Keratinocyte (primary cell): Measurements from ENCODE around the gene FFAR2. TPM values are rescaled to one million over a fixed set of nuclear protein-coding genes. Genes with fewer than 3 reads are reported as not detected.

Source experiments
- DNase-seq: peaks from one replicate; pipeline ENCODE4 v3.0.0-alpha.2; 2011; ENCODE audit warnings: low read depth, missing footprints, low spot score
- FAIRE-seq: peaks from 2 replicates; lab custom pipeline; 2011; peaks lifted over from hg19 to GRCh38; lab: Jason Lieb, UNC
- H2AFZ ChIP-seq: 2 replicates; pipeline ENCODE4 v1.6.0; 2012; ENCODE audit warnings: low read length, control low read depth, inconsistent platforms; ENCODE audit not compliant: control insufficient read depth
- H3K27ac ChIP-seq: 2 replicates; pipeline ENCODE4 v1.5.1; 2011; ENCODE audit warnings: low read length; ENCODE audit not compliant: control insufficient read depth, insufficient read depth
- H3K27me3 ChIP-seq: 3 replicates; pipeline ENCODE4 v1.6.0; 2011; ENCODE audit warnings: low read length; ENCODE audit not compliant: control insufficient read depth, insufficient read depth; ENCODE audit errors: extremely low read depth
- H3K36me3 ChIP-seq, 2 experiments: 2 replicates in 1 of 2; 3 replicates in 1 of 2; pipeline ENCODE4 v1.5.1; 2011; ENCODE audit warnings: low read length in 2 of 2, mild to moderate bottlenecking in 1 of 2; ENCODE audit not compliant: control insufficient read depth in 2 of 2, insufficient read depth in 2 of 2; ENCODE audit errors: extremely low read depth in 1 of 2
- H3K4me1 ChIP-seq: 3 replicates; pipeline ENCODE4 v1.5.1; 2011; ENCODE audit warnings: low read length; ENCODE audit not compliant: control insufficient read depth, insufficient read depth; ENCODE audit errors: extremely low read depth
- H3K4me2 ChIP-seq: 3 replicates; pipeline ENCODE4 v1.6.0; 2011; ENCODE audit warnings: low read depth, low read length; ENCODE audit not compliant: control insufficient read depth, insufficient read depth; ENCODE audit errors: extremely low read depth
- H3K4me3 ChIP-seq, 3 experiments: fragments of 200-600 bp in 1 of 3; sonication (generic) in 1 of 3; 2 replicates in 2 of 3; 3 replicates in 1 of 3; pipeline ENCODE4 v1.5.1; 2011 to 2016; ENCODE audit warnings: low read length in 3 of 3, mild to moderate bottlenecking in 3 of 3, control low read depth in 2 of 3, inconsistent platforms in 1 of 3, low read depth in 1 of 3, mixed read lengths in 1 of 3, mixed run types in 1 of 3, moderate library complexity in 1 of 3; ENCODE audit not compliant: control insufficient read depth in 2 of 3, insufficient read depth in 2 of 3; ENCODE audit errors: extremely low read depth in 1 of 3
- H3K79me2 ChIP-seq: 2 replicates; pipeline ENCODE4 v1.6.0; 2012; ENCODE audit warnings: low read length; ENCODE audit not compliant: control insufficient read depth, insufficient read depth
- H3K9ac ChIP-seq: 3 replicates; pipeline ENCODE4 v1.6.0; 2011; ENCODE audit warnings: low read length; ENCODE audit not compliant: control insufficient read depth, insufficient read depth; ENCODE audit errors: extremely low read depth
- H3K9me1 ChIP-seq: 3 replicates; pipeline ENCODE4 v1.6.0; 2011; ENCODE audit warnings: low read length; ENCODE audit not compliant: control insufficient read depth, insufficient read depth; ENCODE audit errors: extremely low read depth
- H3K9me3 ChIP-seq: 2 replicates; pipeline ENCODE4 v1.5.1; 2012; ENCODE audit warnings: low read depth, low read length; ENCODE audit not compliant: control insufficient read depth
- H4K20me1 ChIP-seq: 3 replicates; pipeline ENCODE4 v1.6.0; 2011; ENCODE audit warnings: low read length; ENCODE audit not compliant: control insufficient read depth, insufficient read depth; ENCODE audit errors: extremely low read depth
- CTCF ChIP-seq, 3 experiments: IDR thresholded peaks in 1 of 3; conservative IDR thresholded peaks in 1 of 3; optimal IDR thresholded peaks in 1 of 3; 2 replicates in 2 of 3; 3 replicates in 1 of 3; pipeline versions ENCODE3 to v1.5.1; 2011; ENCODE audit warnings: low read length in 3 of 3, mild to moderate bottlenecking in 3 of 3, moderate library complexity in 2 of 3, control low read depth in 1 of 3, inconsistent platforms in 1 of 3; ENCODE audit not compliant: insufficient read depth in 2 of 3; ENCODE audit errors: extremely low read depth in 1 of 3
- EZH2 ChIP-seq: IDR thresholded peaks from one replicate; pipeline ENCODE4 v1.6.1; 2012; ENCODE audit warnings: inconsistent platforms, mild to moderate bottlenecking, low read length, moderate library complexity
- dilution Hi-C: fragments of 300-500 bp; cut with MboI; formaldehyde crosslinking; loops from one replicate; pipeline ENCODE4 v1.7.0; 2020; ENCODE audit warnings: low sequenced_read_pairs; ENCODE audit not compliant: extremely low pct_ligation_motif_present
- polyA plus RNA-seq, 5 experiments: library from polyadenylated mRNA; depleted of rRNA in 3 of 5; stranded (reverse) in 3 of 5; stranded (forward) in 1 of 5; unstranded in 1 of 5; fragments of >200 nt; gene quantifications; 1 replicate in 1 of 5; 2 replicates in 3 of 5; 3 replicates in 1 of 5; pipeline versions ENCODE4 v1.2.1 to v1.2.3, GENCODE V29; 2011 to 2012; ENCODE audit warnings: missing spikeins in 2 of 5, low read depth in 1 of 5, low replicate concordance in 1 of 5

The FFAR2 gene
- polyA plus RNA-seq, 1 donor (not counting 4 experiments of a cell fraction or from before 2014, with no cell fraction given): not detected

DNA sequence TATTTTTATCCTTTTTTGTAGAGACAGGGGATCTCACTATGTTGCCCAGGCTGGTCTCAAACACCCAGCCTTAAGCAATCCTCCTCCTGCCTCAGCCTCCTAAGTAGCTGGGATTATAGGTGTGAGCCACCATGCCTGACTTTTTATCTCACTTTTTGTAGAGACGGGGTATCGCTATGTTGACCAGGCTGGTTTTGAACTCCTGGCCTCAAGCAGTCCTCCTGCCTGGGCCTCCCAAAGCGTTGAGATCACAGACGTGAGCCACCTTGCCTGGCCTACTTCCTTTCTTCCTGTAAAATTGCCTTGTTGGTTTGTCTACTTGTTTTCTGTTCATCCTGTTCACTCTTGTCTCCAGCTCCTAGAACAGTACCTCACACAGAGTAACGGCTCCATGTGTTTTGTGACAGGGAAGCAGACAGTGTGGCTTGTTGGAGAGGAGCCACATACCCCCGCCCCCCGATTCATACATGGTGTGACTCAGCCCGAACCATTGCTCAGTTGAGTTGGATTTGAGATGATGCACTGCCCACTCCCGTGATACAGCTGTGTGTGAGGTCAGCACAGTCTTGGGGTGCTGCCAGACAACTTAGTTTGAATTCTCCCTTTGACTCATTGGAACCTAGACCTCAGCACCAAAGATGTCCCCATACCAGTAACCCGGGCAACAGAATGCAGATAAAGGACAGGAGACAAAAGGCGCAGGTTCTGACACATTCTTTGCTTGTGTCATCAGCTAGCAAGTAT lies 43.0 kb upstream of the FFAR2 start:
- no peak for TF ChIP-seq CTCF (optimal IDR thresholded peaks at IDR 0.05 in 1 of 3, IDR thresholded peaks at IDR 0.05 in 1 of 3, conservative IDR thresholded peaks at IDR 0.05 in 1 of 3; ENCODE audit: extremely low read depth in 1 of 3, insufficient read depth in 2 of 3, low read length in 3 of 3)
- TF ChIP-seq EZH2: no peak
- Histone ChIP-seq H2AFZ (no peak overlapping the region), H3K27me3 (no peaks in the 10 kb centered on the region)

GRCh38 chr19:35407619-35408018 lies 40.4 kb upstream of the FFAR2 start:
- H4K20me1 ChIP-seq: no peaks in the 10 kb centered on the region
- H3K9ac ChIP-seq: no peak overlapping the region
- H3K27ac ChIP-seq: no peak overlapping the region
- H3K79me2 ChIP-seq: no peaks in the 10 kb centered on the region
- no peak overlapping the region for H2AFZ ChIP-seq
- no peak overlapping the region for H3K4me2 ChIP-seq
- H3K36me3 ChIP-seq: no peaks in the 10 kb centered on the region
- dilution Hi-C loops: no loop called here
- no peaks in the 10 kb centered on the region for H3K27me3 ChIP-seq
- H3K4me1 ChIP-seq: peaks cover 12% of the 10 kb centered on the region
- FAIRE-seq (no peak), DNase-seq (no peak)
- TF ChIP-seq CTCF (optimal IDR thresholded peaks at IDR 0.05 in 1 of 3, IDR thresholded peaks at IDR 0.05 in 1 of 3, conservative IDR thresholded peaks at IDR 0.05 in 1 of 3; ENCODE audit: extremely low read depth in 1 of 3, insufficient read depth in 2 of 3, low read length in 3 of 3): no peak
- no peak for TF ChIP-seq EZH2
- H3K9me1 ChIP-seq: no peaks in the 10 kb centered on the region
- H3K4me3 ChIP-seq: no peak overlapping the region
- no peaks in the 10 kb centered on the region for H3K9me3 ChIP-seq

More for the DNA sequence above, 43.0 kb upstream of the FFAR2 start:
- peak overlapping the region; percentile 32 for H3K4me2 ChIP-seq
- peaks cover 12% of the 10 kb centered on the region for H3K4me1 ChIP-seq
- peak overlapping the region; percentile 9 for H3K9ac ChIP-seq
- FAIRE-seq (peak; percentile 97), DNase-seq (peak; percentile 95)
- H3K27ac ChIP-seq: peak overlapping the region; percentile 52
- H3K4me3 ChIP-seq: no peak overlapping the region
- no peaks in the 10 kb centered on the region for H3K79me2 ChIP-seq
- no peaks in the 10 kb centered on the region for H4K20me1 ChIP-seq
- dilution Hi-C loops: no loop called here
- no peaks in the 10 kb centered on the region for H3K36me3 ChIP-seq
- no peaks in the 10 kb centered on the region for H3K9me1 ChIP-seq
- no peaks in the 10 kb centered on the region for H3K9me3 ChIP-seq
